ENCODE results near the gene COL15A1.
"Not testable (repeated sequence)": the region's sequence is repeated elsewhere in the genome, so short reads cannot be mapped to it uniquely, and the experiment has no call there.

COL15A1 gene

DNA sequence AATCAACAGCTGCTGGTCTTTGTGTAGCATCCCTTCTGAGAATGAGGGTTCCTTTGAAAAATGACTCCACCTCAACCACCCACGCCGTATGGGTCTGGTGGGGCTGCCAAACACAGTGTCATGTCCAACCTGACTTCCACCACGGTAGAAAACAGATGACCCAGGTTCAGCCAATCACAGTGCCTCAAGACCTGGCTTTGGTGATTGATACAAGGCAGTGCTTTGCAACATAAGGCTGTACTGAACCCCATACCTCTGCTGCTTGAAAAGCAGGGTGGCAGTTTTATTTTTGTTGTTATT lies 149.7 kb downstream of the COL15A1 start:
- DNase-seq = no peak

DNA sequence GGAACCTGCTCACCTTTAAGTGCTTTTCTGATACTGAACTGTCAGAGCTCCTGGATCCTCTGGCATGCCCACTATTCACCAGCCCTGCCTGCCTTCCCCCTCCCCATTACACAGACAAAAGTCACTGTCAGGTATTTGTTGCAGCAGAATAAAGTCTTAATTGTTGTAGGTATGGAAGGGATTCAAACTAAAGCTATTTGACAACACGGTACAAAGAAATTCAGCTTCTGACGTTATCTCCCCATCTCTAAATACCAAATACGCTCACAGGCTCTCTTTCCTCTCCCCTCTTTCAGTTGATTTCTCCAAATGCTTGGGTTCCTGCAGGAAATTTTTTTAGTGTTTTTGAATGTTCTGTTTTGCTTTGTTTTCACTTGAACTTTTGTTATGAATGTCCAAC lies 151.9 kb downstream of the COL15A1 start:
- no peak for DNase-seq

DNA sequence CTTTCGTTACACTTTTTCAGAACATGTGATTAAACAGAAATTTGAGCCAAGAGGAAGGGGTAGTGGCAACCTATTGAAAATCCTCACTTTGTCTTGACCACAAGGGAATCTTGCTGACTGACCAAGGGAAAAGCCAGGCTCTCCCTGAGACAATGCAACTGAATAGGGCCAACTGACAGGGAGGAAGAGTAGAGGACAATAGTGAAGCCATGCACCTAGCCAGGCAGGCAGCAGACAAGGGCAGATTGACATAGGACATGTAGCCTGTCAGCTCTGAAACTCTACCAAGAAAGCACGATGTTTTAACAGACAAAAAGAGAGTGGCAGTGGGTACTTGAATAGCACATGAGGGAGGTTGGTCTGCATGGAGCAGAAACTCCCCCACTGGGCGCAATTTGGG lies 152.7 kb downstream of the COL15A1 start:
- DNase-seq = no peak

DNA sequence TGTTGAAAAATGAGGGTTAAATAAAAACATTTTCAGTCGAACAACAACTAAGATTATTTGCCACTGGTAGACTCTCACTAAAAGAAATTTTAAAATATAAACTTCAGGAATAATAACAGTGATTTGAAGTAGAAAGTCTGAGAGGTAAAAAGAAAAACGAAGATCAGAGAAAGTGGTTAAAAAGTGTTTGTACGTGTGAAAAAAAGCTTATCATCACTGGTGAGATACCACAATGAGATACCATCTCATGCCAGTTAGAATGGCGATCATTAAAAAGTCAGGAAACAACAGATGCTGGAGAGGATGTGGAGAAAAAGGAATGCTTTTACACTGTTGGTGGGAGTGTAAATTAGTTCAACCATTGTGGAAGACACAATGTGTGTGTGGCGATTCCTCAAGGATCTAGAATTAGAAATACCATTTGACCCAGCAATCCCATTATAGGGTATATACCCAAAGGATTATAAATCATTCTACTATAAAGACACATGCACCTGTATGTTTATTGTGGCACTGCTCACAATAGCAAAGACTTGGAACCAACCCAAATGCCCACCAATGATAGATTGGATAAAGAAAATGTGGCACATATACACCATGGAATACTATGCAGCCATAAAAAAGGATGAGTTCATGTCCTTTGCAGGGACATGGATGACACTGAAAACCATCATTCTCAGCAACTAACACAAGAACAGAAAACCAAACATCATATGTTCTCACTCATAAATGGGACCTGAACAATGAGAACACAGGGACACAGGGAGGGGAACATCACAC lies 156.3 kb downstream of the COL15A1 start:
- DNase-seq = not testable (repeated sequence)

DNA sequence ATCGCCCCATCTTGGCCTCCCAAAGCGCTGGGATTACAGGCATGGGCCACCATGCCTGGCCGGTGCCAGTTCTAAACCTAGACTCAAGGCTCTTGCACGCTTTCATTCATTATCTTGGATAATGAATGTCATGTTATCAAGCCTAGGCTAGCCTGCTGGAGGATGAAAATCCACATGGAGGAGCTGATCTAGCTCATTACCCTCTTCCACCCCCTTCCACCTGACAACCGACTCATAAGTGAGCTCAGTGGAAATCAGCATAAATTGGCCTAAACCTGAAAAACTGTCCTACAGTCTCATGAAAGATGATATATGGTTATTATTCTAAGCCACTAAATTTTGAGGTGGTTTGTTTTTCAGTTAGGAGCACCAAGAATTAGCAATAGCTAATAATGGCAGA lies 157.6 kb downstream of the COL15A1 start:
- DNase-seq = no peak

DNA sequence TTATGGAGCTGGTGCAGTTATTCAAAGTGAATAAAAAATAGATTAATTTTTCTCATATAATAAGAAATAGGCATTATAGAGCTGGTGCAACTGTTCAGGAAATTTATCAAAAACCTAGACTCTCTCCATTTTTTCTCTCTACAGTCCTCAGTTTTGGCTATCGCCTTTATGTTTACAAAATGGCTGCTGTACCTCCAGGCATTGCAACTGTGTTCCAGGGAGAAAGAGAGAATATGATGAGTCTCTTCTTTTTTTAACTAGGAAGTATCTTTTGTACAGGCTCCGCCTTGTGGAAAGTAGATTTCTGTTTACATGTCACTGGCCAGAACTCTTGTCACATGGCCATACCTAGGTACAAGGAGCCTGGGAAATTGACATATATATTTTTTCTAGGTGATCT lies 158.1 kb downstream of the COL15A1 start:
- DNase-seq = no peak

DNA sequence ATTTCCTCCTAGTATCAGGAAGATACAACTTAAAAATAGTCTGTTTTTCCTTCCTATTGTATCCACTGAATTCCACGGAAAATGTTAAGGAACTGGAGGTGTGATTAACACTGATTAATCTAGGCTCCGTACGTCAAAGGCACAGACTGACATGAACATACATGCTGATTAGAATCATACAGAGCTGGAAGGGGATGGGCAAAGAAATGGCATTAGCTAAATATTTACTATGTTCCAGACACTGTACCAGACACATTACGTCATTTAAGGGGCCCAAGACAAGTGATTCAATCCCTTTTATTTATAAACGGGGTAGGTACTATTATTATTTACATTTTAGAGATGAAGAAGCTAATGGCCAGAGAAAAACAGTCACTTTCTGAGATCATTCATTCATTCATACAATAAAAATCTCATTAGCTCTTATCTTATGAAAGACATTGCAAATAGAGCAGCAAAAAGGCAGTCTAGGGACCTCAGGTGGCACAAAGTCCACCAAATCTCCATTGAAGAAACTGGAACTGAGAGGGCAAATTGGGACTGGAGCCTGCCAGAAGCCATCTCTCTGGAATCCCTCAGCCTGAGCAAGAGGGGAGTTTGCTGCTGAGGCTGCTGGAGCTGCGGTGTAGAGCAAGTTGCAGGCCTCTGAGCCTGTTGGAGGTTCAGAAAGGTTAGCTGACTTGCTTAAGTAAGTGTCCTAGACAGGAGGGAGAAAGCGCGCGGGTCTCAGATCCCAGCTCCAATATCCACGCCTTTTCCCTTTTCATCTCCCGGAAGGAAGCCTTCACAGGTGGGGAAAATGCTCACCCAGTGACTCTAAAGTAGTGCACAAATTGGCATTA lies 159.6 kb downstream of the COL15A1 start:
- no peak for DNase-seq

DNA sequence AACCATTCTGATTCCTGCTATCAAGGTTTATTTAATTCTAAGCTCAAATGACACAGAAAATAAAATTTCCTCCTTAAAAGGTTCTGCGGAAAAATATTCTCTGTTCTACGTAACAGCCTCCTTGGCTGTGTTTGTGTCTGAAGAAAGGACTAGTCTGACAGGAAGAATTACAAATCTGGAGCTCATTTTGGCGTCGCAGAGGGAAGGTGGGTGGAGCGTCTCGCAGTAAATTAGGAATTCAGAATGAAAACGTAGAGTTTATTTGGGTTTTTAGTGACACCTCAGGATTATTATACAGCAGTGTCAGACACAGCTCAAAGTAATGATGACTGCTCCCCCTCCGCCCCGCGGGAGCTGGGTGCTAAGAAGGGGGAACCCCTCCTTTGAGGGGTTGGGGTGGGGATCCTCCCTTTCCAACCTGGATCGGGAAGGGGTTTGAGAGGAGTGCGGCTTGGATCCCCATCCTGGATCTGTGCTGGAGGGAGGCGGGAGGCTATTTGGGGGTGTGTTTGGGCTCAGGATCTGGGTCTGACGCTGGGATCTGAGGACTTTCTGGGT lies 160.3 kb downstream of the COL15A1 start:
- DNase-seq = no peak

DNA sequence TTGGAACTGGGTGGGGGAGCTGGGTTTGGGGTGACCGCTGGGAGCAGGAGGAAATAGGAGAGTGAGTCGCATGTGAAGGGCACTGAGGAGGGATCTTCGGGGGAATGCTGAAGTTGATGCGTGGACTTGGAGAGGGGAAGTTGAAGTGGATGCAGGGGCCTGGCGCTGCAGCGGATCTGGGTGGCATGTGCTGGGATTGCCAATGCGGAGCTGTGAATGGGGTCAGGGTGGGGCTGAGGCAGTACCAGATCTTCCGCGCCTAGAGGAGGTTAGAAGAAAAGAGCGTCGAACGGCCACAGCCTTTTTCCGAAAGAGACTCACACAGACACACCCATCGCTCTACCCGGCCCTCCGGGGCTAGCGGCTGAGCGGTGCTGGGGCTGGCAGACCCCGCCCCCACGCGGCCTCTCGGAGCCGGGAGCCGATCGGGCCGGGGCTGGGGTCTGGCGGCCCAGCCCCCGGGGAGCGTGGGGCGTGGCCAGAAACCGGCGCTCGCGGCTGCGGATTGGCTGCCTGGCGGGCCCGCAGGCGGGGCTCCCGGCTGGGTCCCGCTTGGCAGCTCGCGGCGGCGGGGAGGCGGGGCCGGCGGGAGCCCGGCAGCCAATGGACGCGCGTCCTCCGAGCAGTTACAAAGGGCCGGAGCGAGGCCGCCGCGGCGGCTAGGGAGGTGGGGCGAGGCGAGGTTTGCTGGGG lies 160.9 kb downstream of the COL15A1 start, which contains the start of gene TGFBR1:
Gene TGFBR1, plus strand, starts transcription at position 655 of the 693 bp plus-strand sequence. CDS start 93 bp downstream, outside the sequence.
- peak; percentile 90 for DNase-seq

DNA sequence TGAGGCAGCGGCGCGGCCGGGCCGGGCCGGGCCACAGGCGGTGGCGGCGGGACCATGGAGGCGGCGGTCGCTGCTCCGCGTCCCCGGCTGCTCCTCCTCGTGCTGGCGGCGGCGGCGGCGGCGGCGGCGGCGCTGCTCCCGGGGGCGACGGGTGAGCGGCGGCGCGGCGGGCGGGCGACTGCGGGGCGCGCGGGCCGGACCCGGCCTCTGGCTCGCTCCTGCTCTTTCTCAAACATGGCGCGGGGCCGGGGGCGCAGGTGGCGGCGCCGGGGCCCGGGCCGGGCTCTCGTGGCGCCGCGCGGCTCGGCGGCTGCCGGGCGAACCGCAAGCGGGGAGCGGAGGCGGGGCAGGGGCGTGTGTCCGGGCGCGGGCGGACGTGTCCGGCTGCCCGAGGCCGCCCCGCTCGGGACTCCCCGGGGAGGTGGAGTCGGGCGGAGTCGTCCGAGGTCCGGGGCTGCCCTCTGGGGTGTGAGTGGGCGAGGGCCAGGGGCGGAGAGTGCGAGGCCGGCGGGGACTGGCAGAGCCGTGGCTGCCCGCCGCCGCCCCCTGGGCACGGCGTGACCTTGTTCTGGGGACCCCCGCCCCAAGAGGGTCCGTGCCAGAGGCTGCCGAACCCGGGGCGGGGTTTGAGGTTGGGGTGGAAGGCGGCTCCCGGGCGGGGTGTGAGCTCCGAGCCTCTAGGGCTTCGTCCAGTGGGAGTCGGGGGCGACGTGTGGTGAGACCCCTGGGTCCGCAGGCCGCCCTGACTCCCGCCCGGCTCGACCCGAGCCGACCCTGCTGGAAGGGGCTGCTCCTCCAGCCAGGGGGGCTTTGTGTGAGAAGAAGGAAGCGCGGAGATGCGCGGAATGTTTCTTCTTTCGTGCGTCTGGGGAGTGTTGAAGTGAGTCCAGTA lies 161.7 kb downstream of the COL15A1 start:
- DNase-seq = peak; percentile 9

DNA sequence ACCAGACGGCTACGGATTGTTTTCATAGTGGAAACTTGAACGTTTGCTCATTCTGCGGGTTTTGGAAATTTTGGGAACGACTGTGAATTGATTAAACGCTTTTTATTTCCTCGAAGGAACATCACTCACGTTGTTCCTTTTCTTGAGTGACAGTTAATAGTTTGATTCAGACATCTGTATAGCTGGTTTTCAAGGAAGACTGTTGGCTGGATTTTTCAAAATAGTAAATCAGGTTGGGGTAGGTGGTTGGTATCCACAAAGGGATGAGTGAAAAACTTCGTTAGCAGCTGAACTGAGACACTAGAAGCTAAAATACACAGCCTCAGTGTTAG lies 162.3 kb downstream of the COL15A1 start:
- no peak for DNase-seq

DNA sequence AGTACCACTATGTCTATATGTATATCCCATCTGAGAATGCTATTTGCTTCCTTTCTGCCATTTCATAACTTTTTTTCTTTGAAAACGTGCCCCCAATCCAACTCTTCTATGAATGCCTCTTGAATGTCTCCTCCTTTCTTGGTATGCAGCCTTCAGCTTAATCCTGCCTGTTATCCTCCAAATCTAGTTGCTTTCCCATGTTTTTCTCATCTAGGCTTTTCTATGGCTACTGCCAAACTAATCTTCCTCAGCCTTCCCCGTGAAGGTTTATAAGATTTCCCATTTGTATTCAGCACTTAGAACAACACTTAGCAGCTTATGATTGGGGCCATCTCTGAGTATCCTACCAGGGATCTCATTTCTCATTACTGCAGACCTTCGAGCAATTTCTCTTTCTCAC lies 163.7 kb downstream of the COL15A1 start:
- no peak for DNase-seq

DNA sequence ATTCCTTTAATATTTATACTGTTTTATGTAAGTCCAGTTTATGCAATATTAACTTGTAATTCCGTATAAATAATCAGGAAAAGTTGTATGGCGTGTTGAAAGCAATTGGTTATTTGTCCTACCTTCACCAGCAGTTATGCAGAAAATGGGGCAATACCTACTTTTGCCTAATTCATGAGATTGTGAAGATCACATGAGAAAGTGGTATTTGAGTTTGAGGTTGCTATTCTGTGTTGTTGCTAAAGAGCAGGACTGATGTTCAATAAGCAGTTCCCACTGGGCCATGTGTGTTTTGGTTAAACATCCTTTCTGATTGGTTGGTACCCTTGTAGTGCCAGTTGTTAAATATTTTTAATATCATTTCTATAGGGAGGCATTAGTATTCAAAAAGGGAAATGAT lies 164.4 kb downstream of the COL15A1 start:
- no peak for DNase-seq

DNA sequence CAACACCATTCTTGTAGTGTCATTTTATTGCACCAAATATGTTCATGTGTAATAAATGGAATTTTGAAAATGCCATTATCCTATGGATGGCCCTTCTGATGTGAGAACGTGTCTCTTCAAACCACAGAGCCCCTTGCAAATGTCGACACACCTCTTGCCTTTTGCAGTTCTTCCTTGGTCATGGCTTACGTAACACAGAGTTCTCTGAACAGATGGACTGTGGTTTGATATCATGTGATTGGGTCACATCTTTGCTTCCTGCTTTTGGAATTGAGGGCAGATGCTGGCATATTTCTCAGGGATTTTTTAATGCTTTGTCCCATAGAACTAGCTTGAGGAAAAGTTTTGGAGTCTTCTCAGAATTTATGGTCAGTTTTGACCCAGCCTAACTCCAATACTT lies 165.8 kb downstream of the COL15A1 start:
- DNase-seq = no peak

DNA sequence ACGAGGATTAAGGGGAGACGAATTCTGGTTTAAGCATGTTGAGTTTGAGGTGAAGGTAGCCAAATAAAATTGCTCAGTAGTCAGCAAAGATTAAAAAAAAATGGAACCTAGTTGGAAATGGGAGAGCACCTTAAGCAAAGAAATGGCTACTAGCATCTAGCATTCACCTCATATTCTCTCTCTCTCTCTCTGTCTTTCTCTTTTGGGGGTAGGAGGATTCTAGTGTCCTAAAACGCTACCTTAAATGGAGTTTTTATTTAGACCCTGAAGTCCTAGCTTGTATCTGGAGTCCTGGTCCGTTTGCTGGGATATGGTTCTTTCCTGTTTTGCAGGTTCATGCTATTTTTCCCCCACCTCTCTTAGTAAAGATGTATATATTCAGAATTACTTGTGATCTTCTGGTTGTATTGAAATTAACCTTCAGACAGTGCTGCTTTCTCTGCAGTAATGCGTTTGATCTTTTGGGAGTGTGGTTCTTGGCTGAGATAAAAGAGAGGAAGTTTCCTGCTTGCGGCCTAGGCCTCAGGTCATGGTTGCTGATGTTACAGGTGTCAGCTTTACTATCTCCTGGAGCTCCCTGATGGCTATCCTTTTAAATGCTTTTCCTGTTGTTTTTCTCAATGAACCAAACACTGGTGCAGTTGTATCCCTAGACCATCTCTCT lies 169.2 kb downstream of the COL15A1 start:
- DNase-seq = no peak

DNA sequence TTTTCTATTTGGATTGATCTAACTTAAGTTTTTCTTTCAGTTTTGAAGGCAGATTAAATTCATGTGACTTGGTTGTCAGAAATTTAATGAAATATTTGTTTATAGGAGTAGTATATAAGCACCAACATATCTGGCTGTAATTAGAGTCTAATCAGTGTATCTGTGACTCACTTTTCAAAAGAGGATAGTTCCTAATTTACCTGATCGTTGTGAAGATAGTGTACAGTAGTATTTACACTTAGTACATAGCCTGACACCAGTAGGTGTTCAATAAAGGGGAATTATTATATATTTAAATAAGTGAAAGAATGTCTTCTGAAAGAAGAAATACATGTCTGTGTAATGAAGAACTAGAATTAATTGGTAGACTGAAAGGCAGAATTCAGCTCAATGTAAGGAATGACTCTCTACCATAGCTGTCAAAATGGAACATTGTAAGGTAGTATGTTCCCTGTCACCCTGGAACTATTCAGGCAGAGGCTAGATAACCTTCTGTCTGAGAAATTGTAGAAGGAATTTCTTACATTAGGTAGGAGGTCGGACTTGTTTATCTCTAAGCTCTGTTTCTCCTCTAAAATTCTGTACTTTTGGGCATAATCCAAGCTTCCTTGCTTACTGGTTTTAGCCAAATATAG lies 169.8 kb downstream of the COL15A1 start:
- no peak for DNase-seq

DNA sequence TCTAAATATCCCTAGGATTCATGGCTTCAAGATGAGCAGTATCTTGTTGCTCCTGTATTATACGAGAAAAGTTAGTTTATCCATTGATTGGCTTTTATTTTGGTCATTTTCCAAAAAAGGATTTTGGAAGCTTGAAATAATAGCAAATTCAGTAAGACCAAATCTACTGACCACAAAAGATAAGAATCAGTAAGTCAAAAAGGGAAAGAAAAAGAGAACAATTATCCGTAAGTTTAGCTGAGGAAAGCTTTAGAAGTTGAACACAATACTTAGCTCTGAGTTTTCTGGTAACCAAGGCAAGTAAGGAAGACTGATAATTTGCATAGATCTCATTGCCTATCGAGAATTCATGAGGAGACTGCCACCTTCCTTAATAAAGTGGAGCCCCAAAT lies 170.3 kb downstream of the COL15A1 start:
- DNase-seq = no peak

DNA sequence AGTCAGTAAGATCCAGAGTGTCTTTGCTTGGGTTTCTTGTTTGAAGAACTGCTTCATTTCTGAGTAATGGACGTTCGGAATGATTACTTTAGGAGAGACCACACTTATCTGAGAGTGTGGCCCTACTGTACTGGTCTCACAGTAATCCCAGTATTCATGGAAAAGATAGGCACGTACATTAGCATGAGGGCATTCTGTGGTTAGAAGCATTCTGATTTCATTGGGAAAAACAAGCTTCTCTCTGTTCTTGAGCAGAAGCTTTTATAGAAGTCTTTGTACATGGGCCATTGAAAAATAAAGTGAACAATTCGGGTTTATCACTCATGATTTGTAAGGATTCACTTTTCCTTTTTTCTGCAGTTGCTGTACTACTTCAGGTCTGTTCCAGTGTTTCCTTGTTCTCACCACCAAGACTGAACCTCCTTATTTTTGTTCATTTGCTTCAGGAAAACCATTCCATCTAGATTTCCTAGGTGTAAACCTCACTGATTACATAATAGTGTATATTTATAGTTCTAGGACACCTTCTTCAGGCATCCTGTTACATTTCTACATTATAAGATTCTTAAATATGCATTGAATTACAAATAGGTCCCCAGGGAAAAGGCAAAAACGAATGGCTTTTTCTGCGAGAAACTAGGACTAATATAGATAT lies 171.3 kb downstream of the COL15A1 start:
- DNase-seq = no peak

DNA sequence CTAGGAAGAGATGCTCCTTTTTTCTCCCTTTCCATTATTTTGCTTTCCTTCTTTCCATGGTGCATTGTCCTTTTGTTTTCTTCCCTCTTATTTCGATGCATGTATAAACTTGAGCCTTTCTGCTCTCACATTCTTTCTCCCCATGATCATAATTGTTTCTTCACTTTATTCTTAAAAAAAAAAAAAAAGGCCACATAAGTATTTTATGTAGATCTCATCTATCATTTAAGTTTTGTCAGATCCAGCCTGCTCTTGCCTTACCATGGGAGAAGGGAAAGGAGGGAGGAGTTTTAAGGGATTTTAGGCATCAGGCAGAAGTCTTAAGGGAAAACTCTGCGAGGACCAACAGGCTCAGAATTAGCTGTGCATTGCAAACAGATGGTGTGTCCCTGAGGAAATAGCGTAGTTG lies 172.3 kb downstream of the COL15A1 start:
- no peak for DNase-seq

DNA sequence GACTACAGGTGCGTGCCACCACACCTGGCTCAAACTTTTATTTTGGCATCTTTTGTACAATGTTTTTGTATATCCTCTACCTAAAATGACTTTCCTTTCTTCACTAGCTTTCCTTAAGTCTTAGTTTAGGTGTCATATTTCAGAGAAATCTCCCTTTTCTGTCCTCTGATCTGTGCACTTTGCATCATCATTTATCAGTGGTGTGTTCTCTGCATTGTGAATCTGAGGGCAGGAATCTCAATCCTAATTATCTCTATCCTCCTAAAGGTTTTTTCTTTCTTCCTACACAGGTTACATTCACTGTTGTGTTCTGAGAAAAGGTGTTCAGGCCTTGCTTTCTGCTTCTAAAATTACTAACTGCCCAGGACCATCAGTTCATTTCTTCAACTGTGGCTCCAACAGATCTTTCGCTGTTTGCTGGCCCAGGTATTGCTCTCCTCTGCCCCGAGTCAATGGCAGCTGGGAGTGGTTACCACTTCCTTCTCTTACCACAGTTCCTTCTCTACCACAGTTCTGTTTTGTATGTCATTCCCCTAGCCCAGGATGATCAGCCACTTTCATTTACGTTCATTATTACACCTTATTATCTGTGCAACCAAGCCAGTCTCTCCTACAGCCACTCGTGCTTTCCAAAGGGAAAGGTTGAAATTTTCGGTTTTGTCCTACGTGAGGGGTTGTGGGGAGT lies 175.2 kb downstream of the COL15A1 start:
- DNase-seq = no peak
